Measurements from ENCODE around the gene ZNF653. TPM values are rescaled to one million over a fixed set of nuclear protein-coding genes. Genes with fewer than 3 reads are reported as not detected.
A peak's percentile ranks its signal among the peaks of the same experiment; 100 is the strongest.

The ZNF653 gene
- total RNA-seq, 1 donor from 2014 or later = 13.4 TPM

DNA sequence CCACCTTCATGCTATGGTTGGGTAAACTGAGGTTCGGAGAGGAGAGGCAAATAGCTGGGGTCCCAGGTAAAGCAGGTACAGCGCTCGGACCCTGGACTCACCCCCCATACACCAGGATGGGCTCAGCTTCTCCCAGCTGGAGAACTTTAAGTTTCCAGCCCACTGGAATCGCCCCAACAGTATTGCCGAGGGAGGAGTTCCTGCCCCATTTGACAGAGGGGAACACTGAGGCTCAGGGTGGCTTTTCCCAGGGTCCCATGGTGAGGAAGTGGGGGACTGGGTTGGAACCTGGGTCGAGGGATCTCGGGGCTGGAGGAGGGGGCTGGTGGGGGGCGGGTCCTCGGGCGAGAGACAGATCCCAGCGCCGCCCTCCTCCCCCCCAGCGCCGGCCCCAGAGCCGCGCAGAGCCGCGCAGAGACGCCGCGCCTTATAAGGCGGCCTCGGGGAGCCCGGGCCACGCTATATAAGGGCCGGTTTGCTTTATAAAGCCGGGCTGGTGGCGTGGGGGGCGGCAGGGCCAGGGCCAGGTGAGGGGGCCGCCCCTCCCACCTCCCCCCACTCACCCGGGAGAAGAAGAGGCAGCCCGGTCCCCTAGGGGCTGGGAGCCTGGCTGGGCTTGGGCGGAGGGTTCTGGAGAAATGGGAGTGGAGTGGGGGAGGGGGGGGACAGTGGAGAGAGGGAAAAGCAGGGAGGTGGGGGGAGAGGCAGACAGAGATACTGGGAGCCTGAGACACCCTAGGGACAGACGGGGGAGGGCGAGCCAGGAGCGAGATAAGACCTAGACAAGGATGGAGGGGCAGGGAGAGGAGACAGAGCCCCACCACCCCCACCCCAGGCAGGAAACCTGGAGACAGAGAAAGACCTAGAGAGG lies 34.1 kb upstream of the ZNF653 start:
- H3K27ac Mint-ChIP-seq = no peak overlapping the region
- peaks cover 10% of the 10 kb centered on the region for H3K4me1 Mint-ChIP-seq (ENCODE audit: unreplicated experiment)
- DNase-seq (ENCODE audit: extremely low spot score, unreplicated experiment) = no peak
- H3K9me3 Mint-ChIP-seq = no peaks in the 10 kb centered on the region
- H3K27me3 Mint-ChIP-seq = peaks cover 15% of the 10 kb centered on the region
- TF ChIP-seq, protein P1, sequence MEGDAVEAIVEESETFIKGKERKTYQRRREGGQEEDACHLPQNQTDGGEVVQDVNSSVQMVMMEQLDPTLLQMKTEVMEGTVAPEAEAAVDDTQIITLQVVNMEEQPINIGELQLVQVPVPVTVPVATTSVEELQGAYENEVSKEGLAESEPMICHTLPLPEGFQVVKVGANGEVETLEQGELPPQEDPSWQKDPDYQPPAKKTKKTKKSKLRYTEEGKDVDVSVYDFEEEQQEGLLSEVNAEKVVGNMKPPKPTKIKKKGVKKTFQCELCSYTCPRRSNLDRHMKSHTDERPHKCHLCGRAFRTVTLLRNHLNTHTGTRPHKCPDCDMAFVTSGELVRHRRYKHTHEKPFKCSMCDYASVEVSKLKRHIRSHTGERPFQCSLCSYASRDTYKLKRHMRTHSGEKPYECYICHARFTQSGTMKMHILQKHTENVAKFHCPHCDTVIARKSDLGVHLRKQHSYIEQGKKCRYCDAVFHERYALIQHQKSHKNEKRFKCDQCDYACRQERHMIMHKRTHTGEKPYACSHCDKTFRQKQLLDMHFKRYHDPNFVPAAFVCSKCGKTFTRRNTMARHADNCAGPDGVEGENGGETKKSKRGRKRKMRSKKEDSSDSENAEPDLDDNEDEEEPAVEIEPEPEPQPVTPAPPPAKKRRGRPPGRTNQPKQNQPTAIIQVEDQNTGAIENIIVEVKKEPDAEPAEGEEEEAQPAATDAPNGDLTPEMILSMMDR (conservative IDR thresholded peaks at IDR 0.05) = no peak
- H3K4me3 Mint-ChIP-seq = peak overlapping the region; percentile 77
- no peaks in the 10 kb centered on the region for H3K36me3 Mint-ChIP-seq

- DNase-seq (ENCODE audit: extremely low spot score, unreplicated experiment) = no peak
- Mint-ChIP-seq H3K4me1 (ENCODE audit: unreplicated experiment) (peaks cover 10% of the 10 kb centered on the region), H3K4me3 (peak within 1 kb of the TSS; percentile 77), H3K27me3 (peaks cover 15% of the 10 kb centered on the region), H3K9me3 (no peaks in the 10 kb centered on the region), H3K36me3 (no peaks in the 10 kb centered on the region), H3K27ac (no peak within 1 kb of the TSS)
- TF ChIP-seq, protein P1 (conservative IDR thresholded peaks at IDR 0.05) = no peak
Measured at GRCh38 chr19:11538232-11539036, 32.8 kb upstream of the ZNF653 start, which contains the start of gene CNN1. Gene CNN1 (plus strand): TSS chr19:11538851. CDS start chr19:11538928, 77 bp downstream.

GRCh38 chr19:11535792-11536595 lies 30.4 kb upstream of the ZNF653 start:
- peak overlapping the region; percentile 73 for H3K4me3 Mint-ChIP-seq
- TF ChIP-seq, protein P1 (conservative IDR thresholded peaks at IDR 0.05) = peak; percentile 96
- DNase-seq (ENCODE audit: extremely low spot score, unreplicated experiment) = peak; percentile 93
- peaks cover 10% of the 10 kb centered on the region for H3K4me1 Mint-ChIP-seq (ENCODE audit: unreplicated experiment)
- H3K9me3 Mint-ChIP-seq = no peaks in the 10 kb centered on the region
- H3K27ac Mint-ChIP-seq = peak overlapping the region; percentile 57
- no peaks in the 10 kb centered on the region for H3K36me3 Mint-ChIP-seq
- H3K27me3 Mint-ChIP-seq = peaks cover 15% of the 10 kb centered on the region

- no peak overlapping the region for H3K27ac Mint-ChIP-seq
- H3K36me3 Mint-ChIP-seq = no peaks in the 10 kb centered on the region
- TF ChIP-seq, protein P1 (conservative IDR thresholded peaks at IDR 0.05) = no peak
- H3K4me1 Mint-ChIP-seq (ENCODE audit: unreplicated experiment) = peaks cover 10% of the 10 kb centered on the region
- DNase-seq (ENCODE audit: extremely low spot score, unreplicated experiment) = no peak
- peaks cover 12% of the 10 kb centered on the region for H3K27me3 Mint-ChIP-seq
- H3K9me3 Mint-ChIP-seq = no peaks in the 10 kb centered on the region
- H3K4me3 Mint-ChIP-seq = peak overlapping the region; percentile 22
Measured at GRCh38 chr19:11534948-11535347, 29.3 kb upstream of the ZNF653 start.

DNA sequence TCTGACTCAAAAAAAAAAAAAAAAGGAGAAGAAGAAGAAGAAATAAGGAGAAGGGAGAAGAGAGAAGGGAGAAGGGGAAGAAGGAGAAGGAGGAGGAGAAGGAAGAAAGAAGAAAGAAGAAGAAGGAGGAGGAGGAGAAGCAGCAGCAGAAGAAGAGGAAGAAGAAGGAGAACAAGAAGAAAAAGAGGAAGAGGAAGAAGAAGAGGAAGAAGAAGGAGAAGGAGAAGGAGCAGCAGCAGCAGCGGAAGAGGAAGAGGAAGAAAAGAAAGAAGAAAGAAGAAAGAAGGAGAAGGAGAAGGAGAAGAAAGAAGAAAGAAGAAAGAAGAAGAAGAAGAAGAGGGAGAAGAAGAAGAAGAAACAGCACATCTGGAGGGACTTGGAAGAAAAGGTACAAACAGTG lies 28.9 kb upstream of the ZNF653 start:
- no peak overlapping the region for H3K27ac Mint-ChIP-seq
- no peaks in the 10 kb centered on the region for H3K36me3 Mint-ChIP-seq
- H3K27me3 Mint-ChIP-seq = peaks cover 12% of the 10 kb centered on the region
- no peaks in the 10 kb centered on the region for H3K9me3 Mint-ChIP-seq
- TF ChIP-seq, protein P1 (conservative IDR thresholded peaks at IDR 0.05) = no peak
- DNase-seq (ENCODE audit: extremely low spot score, unreplicated experiment) = no peak
- H3K4me3 Mint-ChIP-seq = peak overlapping the region; percentile 22
- H3K4me1 Mint-ChIP-seq (ENCODE audit: unreplicated experiment) = peaks cover 10% of the 10 kb centered on the region

All from type B pancreatic cell (in vitro differentiated cells).